PC-9 (cell line): Measurements from ENCODE around the gene BCL11B. TPM values are rescaled to one million over a fixed set of nuclear protein-coding genes. Genes with fewer than 3 reads are reported as not detected.
"Not testable (repeated sequence)": the region's sequence is repeated elsewhere in the genome, so short reads cannot be mapped to it uniquely, and the experiment has no call there.

Experiments
- BruUV-seq: library from RNA; stranded (reverse); fragments of 400-500 nt; replicated peaks from 2 replicates; lab custom pipeline; 2021; lab: Mats Ljungman, UMichigan
- CTCF ChIA-PET: fragments of 300-600 bp; sonication (Branson Sonifier 250); formaldehyde crosslinking; loops from one replicate; lab custom pipeline; 2022; ENCODE audit warnings: antibody characterized with exemption; lab: Charles Lee
- POLR2A ChIA-PET: fragments of 300-600 bp; sonication (Branson Sonifier 250); formaldehyde crosslinking; loops from one replicate; lab custom pipeline; 2022; ENCODE audit warnings: antibody characterized with exemption; ENCODE audit not compliant: unreplicated experiment; lab: Charles Lee
- DNase-seq, 2 experiments: peaks; one replicate each; pipeline versions ENCODE4 v3.0.0 to v3.0.0-alpha.2; 2015 to 2022; ENCODE audit warnings: mixed read lengths in 1 of 2
- H2AFZ ChIP-seq: fragments of 200-600 bp; sonication (generic); 2 replicates; pipeline ENCODE4 v1.8.1; 2017; ENCODE audit warnings: antibody characterized with exemption
- H3F3A ChIP-seq: fragments of 200-600 bp; sonication (generic); 2 replicates; pipeline ENCODE4 v1.8.1; 2017; ENCODE audit warnings: antibody characterized with exemption, mild to moderate bottlenecking, low read depth; ENCODE audit not compliant: insufficient read depth
- H3K27ac ChIP-seq: fragments of 200-600 bp; sonication (generic); 2 replicates; pipeline ENCODE4 v1.6.1; 2016; ENCODE audit warnings: mixed run types
- H3K27me3 ChIP-seq: fragments of 200-600 bp; sonication (generic); 2 replicates; pipeline ENCODE4 v1.6.1; 2016; ENCODE audit warnings: low read depth, mixed run types; ENCODE audit not compliant: insufficient read depth
- H3K36me3 ChIP-seq: fragments of 200-600 bp; sonication (generic); 2 replicates; pipeline ENCODE4 v1.6.1; 2016; ENCODE audit warnings: low read depth, mixed run types
- H3K4me1 ChIP-seq: fragments of 200-600 bp; sonication (generic); replicated peaks from 2 replicates; pipeline ENCODE4 v1.6.1; 2016; ENCODE audit warnings: mixed run types; ENCODE audit not compliant: insufficient read depth
- H3K4me2 ChIP-seq: fragments of 200-600 bp; sonication (generic); 2 replicates; pipeline ENCODE4 v1.6.1; 2017; ENCODE audit warnings: mixed run types
- H3K4me3 ChIP-seq: fragments of 200-600 bp; sonication (generic); 2 replicates; pipeline ENCODE4 v1.6.1; 2016; ENCODE audit warnings: mixed run types
- H3K79me2 ChIP-seq: fragments of 200-600 bp; sonication (generic); 2 replicates; pipeline ENCODE4 v1.6.1; 2017; ENCODE audit warnings: low read depth, mixed run types
- H3K9me2 ChIP-seq: fragments of 200-600 bp; sonication (generic); 2 replicates; pipeline ENCODE4 v1.8.1; 2017; ENCODE audit warnings: mild to moderate bottlenecking; ENCODE audit not compliant: insufficient read depth
- H3K9me3 ChIP-seq: fragments of 200-600 bp; sonication (generic); 2 replicates; pipeline ENCODE4 v1.8.1; 2016; ENCODE audit warnings: low read depth; ENCODE audit not compliant: insufficient read depth
- H4K20me1 ChIP-seq: fragments of 200-600 bp; sonication (generic); 2 replicates; pipeline ENCODE4 v1.8.1; 2017; ENCODE audit not compliant: insufficient read depth
- CTCF ChIP-seq: fragments of 200-600 bp; sonication (generic); conservative IDR thresholded peaks from 2 replicates; pipeline ENCODE4 v1.6.1; 2017; ENCODE audit warnings: mixed run types, antibody characterized with exemption, mild to moderate bottlenecking, moderate library complexity
- EZH2 ChIP-seq: fragments of 200-600 bp; sonication (generic); IDR thresholded peaks from 2 replicates; pipeline ENCODE4 v1.8.0; 2017; ENCODE audit warnings: antibody characterized with exemption, low read depth
- intact Hi-C: fragments of 100-400 bp; cut with micrococcal nuclease; formaldehyde crosslinking; loops from one replicate; pipeline ENCODE4 v1.10.0; 2022; ENCODE audit not compliant: unreplicated experiment
- total RNA-seq: library from RNA; stranded (reverse); gene quantifications from 2 replicates; pipeline ENCODE4 v1.2.3, GENCODE V29; 2021

The BCL11B gene
- total RNA-seq, 1 experiment from 2014 or later, result not detected

- Histone ChIP-seq H3K79me2 (no peaks in the 10 kb centered on the region), H3K9me3 (no peaks in the 10 kb centered on the region), H3F3A (no peaks in the 10 kb centered on the region), H2AFZ (no peak overlapping the region), H3K27ac (no peak overlapping the region), H3K36me3 (no peaks in the 10 kb centered on the region), H3K9me2 (no peaks in the 10 kb centered on the region), H3K4me1 (no peaks in the 10 kb centered on the region), H4K20me1 (no peaks in the 10 kb centered on the region), H3K4me3 (no peak overlapping the region), H3K4me2 (no peak overlapping the region), H3K27me3 (peaks cover 31% of the 10 kb centered on the region)
- ChIA-PET CTCF (no interaction called here), POLR2A (no interaction called here)
- TF ChIP-seq EZH2 (no peak), CTCF (no peak)
- no TSS peak for BruUV-seq
- no peak for DNase-seq
- intact Hi-C loops, result no loop called here
Measured at GRCh38 chr14:99230208-99231151, 41.5 kb downstream of the BCL11B start.

- no peaks in the 10 kb centered on the region for H3K79me2 ChIP-seq
- POLR2A ChIA-PET, result no interaction called here
- H3F3A ChIP-seq, result no peaks in the 10 kb centered on the region
- no peak overlapping the region for H3K4me3 ChIP-seq
- no peaks in the 10 kb centered on the region for H3K9me2 ChIP-seq
- H4K20me1 ChIP-seq, result no peaks in the 10 kb centered on the region
- no TSS peak for BruUV-seq
- intact Hi-C loops, result no loop called here
- H2AFZ ChIP-seq, result no peak overlapping the region
- peaks cover 35% of the 10 kb centered on the region for H3K27me3 ChIP-seq
- H3K9me3 ChIP-seq, result no peaks in the 10 kb centered on the region
- no peak overlapping the region for H3K27ac ChIP-seq
- H3K36me3 ChIP-seq, result no peaks in the 10 kb centered on the region
- no peak for TF ChIP-seq EZH2
- no peak for TF ChIP-seq CTCF
- CTCF ChIA-PET, result no interaction called here
- no peak overlapping the region for H3K4me2 ChIP-seq
- no peaks in the 10 kb centered on the region for H3K4me1 ChIP-seq
- no peak for DNase-seq
Measured at GRCh38 chr14:99229654-99230207, 42.3 kb downstream of the BCL11B start.

- peaks cover 43% of the 10 kb centered on the region for H3K27me3 ChIP-seq
- H3K9me2 ChIP-seq, H4K20me1 ChIP-seq, H3K4me3 ChIP-seq, CTCF ChIA-PET, H3K9me3 ChIP-seq, intact Hi-C loops, BruUV-seq, H3K4me2 ChIP-seq, H3K27ac ChIP-seq, H3K36me3 ChIP-seq, H2AFZ ChIP-seq, H3F3A ChIP-seq, H3K4me1 ChIP-seq, DNase-seq, POLR2A ChIA-PET, H3K79me2 ChIP-seq: not testable (repeated sequence)
Measured at GRCh38 chr14:99228760-99229159, 43.2 kb downstream of the BCL11B start.
